ENCODE results near the gene ANK2.

DNA sequence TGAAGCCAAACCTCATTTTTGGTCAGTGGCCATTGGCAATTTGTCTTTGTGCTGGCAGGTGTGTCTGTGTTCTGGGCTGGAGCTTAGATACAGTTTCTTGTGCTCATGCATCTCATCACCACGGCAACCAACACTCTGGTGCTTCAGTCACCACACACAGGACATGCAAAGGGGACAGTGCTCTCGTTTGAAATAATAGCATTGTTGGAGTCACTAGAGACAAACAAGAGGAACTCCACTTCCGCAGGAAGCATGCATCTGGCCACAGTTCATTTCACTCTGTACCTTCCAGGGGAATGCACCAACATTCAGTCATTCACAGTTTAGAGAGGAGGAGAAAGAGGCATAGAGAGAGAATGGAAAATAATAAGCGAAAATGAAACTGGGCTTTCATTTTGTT lies 267.4 kb downstream of the ANK2 start:
- no peak for TF ChIP-seq POLR2AphosphoS5 (IDR thresholded peaks at IDR 0.05; ENCODE audit: low read depth)
- no peak for TF ChIP-seq EZH2 (IDR thresholded peaks at IDR 0.05; ENCODE audit: low read depth, unreplicated experiment)
- TF ChIP-seq, protein P1, sequence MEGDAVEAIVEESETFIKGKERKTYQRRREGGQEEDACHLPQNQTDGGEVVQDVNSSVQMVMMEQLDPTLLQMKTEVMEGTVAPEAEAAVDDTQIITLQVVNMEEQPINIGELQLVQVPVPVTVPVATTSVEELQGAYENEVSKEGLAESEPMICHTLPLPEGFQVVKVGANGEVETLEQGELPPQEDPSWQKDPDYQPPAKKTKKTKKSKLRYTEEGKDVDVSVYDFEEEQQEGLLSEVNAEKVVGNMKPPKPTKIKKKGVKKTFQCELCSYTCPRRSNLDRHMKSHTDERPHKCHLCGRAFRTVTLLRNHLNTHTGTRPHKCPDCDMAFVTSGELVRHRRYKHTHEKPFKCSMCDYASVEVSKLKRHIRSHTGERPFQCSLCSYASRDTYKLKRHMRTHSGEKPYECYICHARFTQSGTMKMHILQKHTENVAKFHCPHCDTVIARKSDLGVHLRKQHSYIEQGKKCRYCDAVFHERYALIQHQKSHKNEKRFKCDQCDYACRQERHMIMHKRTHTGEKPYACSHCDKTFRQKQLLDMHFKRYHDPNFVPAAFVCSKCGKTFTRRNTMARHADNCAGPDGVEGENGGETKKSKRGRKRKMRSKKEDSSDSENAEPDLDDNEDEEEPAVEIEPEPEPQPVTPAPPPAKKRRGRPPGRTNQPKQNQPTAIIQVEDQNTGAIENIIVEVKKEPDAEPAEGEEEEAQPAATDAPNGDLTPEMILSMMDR (conservative IDR thresholded peaks at IDR 0.05; ENCODE audit: low read depth in 2 of 2), result no peak
- no peak for TF ChIP-seq CREB1 (CRISPR knock-in tag; IDR thresholded peaks at IDR 0.05; ENCODE audit: low read depth)
